Measurements from ENCODE around the gene NME1. TPM values are rescaled to one million over a fixed set of nuclear protein-coding genes. Genes with fewer than 3 reads are reported as not detected.
"Not testable (repeated sequence)": the region's sequence is repeated elsewhere in the genome, so short reads cannot be mapped to it uniquely, and the experiment has no call there.

The NME1 gene
- total RNA-seq, 1 experiment from 2014 or later = 223 TPM

GRCh38 chr17:51144266-51145022, 8.9 kb upstream of the NME1 start:
- no peak for DNase-seq (ENCODE audit: low read depth)

GRCh38 chr17:51147650-51148049, 5.7 kb upstream of the NME1 start:
- DNase-seq (ENCODE audit: low read depth) = peak; percentile 20

- no peak for DNase-seq (ENCODE audit: low read depth)
Measured at GRCh38 chr17:51149163-51149562, 4.2 kb upstream of the NME1 start.

GRCh38 chr17:51150932-51151331, 2.4 kb upstream of the NME1 start:
- no peak for DNase-seq (ENCODE audit: low read depth)

DNA sequence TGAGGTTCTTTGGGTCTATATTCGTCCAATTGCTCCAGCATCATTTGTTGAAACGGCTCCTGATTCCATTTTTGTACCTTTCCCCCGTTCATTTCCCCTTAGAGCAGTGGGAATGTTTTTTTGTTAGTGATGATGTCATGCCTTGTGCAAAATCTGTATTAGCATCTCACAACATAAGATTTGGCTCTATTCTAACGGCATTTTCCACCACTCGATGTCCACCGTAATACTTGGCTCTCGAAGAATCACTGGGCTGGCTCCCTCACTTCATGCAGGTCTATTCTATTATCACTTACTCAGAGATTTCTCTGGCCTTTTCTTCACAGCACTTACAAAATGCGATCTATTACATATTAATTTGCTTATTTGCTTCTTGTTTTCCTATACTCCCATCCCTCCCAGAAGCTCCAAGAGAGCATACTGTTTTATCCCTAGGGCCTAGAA, 571 bp upstream of the NME1 start:
- peak; percentile 20 for DNase-seq (ENCODE audit: low read depth)

GRCh38 chr17:51154176-51154575, 817 bp downstream of the NME1 start:
- peak; percentile 25 for DNase-seq (ENCODE audit: low read depth)

DNA sequence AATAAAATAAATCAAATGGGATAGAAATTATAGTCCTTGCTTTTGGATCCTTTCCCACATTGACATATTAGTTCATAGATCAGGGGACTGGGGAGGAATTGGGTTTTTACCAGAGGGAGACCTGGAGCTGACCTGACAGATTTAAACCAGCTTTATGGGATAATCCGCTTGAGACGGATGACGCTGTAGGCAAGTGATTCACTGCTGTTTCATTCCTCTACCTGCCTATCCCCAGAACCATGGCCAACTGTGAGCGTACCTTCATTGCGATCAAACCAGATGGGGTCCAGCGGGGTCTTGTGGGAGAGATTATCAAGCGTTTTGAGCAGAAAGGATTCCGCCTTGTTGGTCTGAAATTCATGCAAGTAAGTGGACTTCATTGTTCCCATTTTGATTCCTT, 2.1 kb downstream of the NME1 start:
- DNase-seq (ENCODE audit: low read depth) = no peak

DNA sequence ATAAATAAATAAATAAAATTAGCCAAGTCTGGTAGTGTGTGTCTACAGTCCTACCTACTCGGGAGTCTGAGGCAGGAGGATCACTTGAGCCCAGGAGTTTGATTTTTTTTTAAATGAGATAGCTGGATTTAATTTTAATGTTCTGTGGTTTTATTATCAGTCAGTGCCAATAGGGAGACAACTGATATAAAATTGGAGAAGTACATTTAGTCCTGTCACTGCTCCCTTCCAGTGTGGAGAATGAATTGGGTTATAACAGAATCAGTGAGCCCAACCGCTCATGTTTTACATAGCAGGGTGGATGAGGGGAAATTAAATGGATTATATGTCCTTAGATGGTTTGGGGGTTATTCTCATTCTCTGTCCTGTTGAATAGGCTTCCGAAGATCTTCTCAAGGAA, 6.2 kb downstream of the NME1 start:
- no peak for DNase-seq (ENCODE audit: low read depth)

DNA sequence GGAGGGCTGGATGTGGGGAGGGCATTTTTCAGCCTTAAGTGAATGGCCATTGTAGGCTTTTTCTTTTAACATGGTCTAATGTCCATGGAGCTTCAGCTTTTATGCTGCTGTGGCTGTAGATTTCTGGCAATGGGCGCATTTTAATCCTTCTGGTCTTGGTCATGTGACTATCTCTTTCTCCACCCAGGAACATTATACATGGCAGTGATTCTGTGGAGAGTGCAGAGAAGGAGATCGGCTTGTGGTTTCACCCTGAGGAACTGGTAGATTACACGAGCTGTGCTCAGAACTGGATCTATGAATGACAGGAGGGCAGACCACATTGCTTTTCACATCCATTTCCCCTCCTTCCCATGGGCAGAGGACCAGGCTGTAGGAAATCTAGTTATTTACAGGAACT, 8.2 kb downstream of the NME1 start:
- DNase-seq (ENCODE audit: low read depth) = no peak

DNA sequence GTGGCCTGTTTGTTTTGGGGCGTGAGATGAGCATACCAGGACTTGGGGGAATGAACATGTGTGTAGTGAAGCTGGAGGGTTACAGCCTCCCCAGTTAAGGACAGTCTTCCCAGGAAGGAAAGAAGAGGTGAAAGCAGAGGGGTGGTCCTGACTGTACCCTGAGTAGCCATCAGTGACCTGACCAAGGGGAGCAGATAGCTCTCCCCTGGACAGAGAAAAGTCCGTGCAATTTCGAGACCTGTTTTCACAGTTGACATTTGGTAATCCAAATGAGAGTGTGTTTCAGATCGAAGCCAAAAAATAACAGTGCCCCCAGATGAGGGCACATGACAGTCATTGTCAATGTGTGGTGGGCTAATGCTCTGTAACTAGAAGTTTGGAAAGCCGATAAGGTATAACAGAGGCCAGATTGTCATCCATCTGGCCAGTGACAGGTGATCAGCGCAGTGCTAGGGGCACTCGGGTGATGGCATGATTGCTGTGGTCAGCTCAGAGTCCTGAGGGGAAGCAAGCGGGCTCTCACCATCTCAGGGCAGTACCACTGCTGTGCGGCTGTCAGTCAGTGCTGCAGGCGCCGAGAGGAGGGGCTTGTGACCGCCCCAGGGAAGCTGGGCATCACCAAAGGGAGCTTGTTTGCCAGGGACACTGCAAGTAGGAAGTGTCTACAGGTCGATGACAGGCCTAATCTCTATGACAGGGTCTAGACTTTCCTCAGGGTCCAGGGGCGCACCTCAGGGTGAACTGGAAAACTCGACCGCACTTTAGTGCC, 11.7 kb downstream of the NME1 start:
- no peak for DNase-seq (ENCODE audit: low read depth)

GRCh38 chr17:51165680-51166197, 12.4 kb downstream of the NME1 start:
- DNase-seq (ENCODE audit: low read depth) = peak; percentile 18

- peak; percentile 82 for DNase-seq (ENCODE audit: low read depth)
Measured at GRCh38 chr17:51166198-51166986, 13.0 kb downstream of the NME1 start, which contains the start of gene NME2. Gene NME2 (plus strand): TSS chr17:51166411. CDS start chr17:51166831, 420 bp downstream.

DNA sequence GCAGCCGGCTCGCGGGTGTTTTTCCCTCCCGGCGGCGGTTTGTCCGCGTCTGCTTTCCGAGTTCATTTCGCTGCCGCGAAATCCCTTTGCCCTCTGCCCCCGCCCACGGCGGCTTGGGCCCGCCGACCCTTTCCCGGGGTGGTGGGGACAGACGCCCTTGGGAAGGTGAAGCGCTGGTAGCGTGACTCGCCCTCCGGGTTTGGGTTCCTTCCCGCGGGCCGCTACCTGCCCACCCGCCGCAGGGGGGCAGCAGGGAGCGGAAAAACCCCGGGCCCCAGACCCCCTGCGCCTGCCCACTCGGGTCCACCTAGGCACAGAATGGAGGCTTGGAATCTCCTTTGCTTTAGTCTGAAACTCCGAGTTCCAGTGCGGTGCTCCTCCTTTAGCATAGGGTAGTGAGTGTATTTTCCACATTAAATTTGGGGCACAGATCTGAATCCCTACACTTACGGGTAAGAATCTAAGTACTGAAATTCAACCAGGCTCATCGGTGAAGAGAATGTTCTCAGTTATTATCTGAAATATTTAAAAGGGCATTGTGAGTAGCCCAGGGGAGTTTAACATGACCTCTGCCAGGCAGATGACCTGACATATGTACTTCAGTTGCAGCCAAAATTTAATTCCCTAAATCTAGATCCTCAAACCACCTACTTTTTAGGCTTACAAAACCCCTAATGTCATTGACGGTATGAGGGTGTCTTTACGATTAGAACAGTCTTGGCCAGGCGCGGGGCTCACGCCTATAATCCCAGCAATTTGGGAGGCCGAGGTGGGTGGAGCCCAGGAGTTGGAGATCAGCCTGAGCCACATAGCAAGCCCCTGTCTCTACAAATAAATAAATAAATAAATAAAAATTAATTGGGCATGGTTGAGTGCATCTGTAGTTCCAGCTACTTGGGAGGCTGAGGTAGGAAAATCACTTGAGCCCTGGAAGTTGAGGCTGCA, 13.9 kb downstream of the NME1 start:
- DNase-seq (ENCODE audit: low read depth) = peak; percentile 26

GRCh38 chr17:51169340-51169739, 16.0 kb downstream of the NME1 start:
- DNase-seq (ENCODE audit: low read depth) = no peak

- no peak for DNase-seq (ENCODE audit: low read depth)
Measured at GRCh38 chr17:51170736-51171135, 17.4 kb downstream of the NME1 start.

DNA sequence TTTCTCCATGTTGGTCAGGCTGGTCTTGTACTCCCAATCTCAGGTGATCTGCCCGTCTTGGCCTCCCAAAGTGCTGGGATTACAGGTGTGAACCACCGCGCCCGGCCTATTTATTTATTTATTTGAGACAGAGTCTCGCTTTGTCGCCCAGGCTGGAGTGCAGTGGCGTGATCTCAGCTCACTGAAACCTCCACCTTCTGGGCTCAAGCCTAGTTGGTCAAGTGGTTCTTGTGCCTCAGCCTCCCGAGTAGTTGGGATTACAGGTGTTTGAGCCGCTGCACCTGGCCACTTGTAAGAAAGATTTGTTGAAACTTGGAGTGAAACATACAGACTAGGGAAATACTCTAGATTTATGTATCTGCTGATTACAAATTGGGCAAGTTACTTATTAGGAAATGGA, 18.7 kb downstream of the NME1 start:
- DNase-seq (ENCODE audit: low read depth) = not testable (repeated sequence)

DNA sequence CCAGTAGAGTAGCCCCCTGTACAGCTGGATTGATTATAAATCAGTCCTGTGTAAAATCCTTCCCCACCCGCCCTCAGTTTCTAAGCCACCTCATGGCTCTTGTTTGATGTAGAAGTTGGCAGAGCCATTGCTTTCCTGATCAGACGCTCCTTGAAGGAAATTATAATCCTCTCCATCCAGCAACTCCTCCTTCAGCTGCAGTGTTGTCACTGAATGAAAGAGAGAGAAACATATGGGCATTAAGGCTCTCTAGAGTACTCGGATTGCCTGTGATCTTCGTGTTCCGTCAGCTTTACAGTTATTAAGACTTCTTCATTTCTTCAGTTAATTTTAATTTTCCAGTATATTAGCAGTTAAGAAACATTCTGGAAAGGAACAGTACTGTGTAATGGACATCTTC, 27.1 kb downstream of the NME1 start:
- no peak for DNase-seq (ENCODE audit: low read depth)

GRCh38 chr17:51184124-51184523, 30.8 kb downstream of the NME1 start:
- DNase-seq (ENCODE audit: low read depth) = no peak

DNA sequence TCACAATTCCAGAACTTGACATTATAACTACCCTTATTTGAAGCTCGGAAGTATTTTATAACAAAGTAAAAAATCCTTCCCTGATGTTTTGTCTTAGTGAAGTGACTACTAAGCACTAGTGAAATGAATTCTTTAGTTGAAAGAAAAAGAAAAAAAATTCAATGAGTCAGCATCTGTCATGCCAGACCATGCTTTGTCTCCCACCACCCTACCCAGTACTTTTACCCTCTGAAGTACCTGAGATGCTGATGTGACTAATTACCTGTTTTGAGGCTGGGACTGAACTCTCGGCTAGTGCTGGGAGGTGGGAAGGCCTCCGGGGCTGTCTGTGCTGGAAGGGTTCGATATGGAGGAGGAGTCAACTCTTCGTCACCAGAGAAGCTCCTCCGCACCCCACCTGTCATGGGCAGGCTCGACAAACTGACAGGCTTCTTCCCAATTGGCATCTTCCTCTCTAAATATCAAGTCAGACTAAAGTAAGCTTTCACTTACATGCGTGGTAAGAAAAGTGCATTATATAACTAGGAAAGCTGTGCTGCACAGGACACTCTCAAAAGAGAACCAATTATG, 32.5 kb downstream of the NME1 start:
- DNase-seq (ENCODE audit: low read depth) = no peak

DNA sequence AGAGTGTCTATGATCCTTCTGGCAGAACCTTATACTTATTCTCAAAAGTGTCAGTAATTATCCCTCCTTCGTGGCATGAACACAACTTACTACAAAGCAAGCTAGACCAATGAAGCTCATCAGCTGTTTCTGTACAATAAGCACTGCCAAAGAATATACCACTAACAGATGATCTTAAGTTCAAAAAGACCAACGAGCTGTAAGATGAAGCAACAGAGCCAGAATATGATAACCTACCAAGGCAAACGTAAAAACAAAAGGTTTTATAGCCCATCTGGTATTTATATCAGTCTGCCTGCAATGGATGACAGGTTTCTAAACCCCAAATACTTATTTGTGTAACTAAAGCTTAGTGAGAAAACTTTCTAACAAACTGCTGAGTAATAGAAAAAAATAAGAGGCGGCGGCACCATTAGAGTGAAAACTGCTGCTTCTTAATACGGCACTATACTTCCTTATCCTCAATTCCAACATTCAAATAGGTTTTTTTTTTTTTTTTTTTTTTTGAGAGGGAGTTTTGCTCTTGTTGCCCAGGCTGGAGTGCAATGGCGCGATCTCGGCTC, 35.0 kb downstream of the NME1 start:
- no peak for DNase-seq (ENCODE audit: low read depth)

Measured in RPMI7951 (cell line).